Spleen (tissue), 11 donors: Measurements from ENCODE around the gene KCNJ6. TPM values are rescaled to one million over a fixed set of nuclear protein-coding genes. Genes with fewer than 3 reads are reported as not detected.
"Not testable (repeated sequence)": the region's sequence is repeated elsewhere in the genome, so short reads cannot be mapped to it uniquely, and the experiment has no call there.

Experiments used
- DNase-seq: peaks from one replicate; pipeline ENCODE4 v3.0.0-alpha.2; 2020
- H3K27ac ChIP-seq, 8 donors: fragments of 200-600 bp; sonication (generic) in 7 of 8; 1 replicate in 4 of 8; 2 replicates in 4 of 8; pipeline versions ENCODE4 v1.5.0 to v1.8.0; 2016 to 2021; ENCODE audit warnings: inconsistent platforms in 4 of 8, mild to moderate bottlenecking in 4 of 8, moderate library complexity in 1 of 8
- H3K27me3 ChIP-seq, 7 donors: fragments of 200-600 bp; sonication (generic) in 6 of 7; replicated peaks in 1 of 7; 1 replicate in 4 of 7; 2 replicates in 3 of 7; pipeline versions ENCODE4 v1.5.0 to v1.8.0; 2016 to 2021; ENCODE audit warnings: inconsistent platforms in 3 of 7, mild to moderate bottlenecking in 1 of 7
- H3K36me3 ChIP-seq, 6 donors: fragments of 200-600 bp; sonication (generic) in 5 of 6; 1 replicate in 4 of 6; 2 replicates in 2 of 6; pipeline versions ENCODE4 v1.5.0 to v1.8.0; 2016 to 2021; ENCODE audit warnings: inconsistent platforms in 2 of 6
- H3K4me1 ChIP-seq, 6 donors: fragments of 200-600 bp; sonication (generic) in 5 of 6; 1 replicate in 3 of 6; 2 replicates in 3 of 6; pipeline versions ENCODE4 v1.5.0 to v1.8.0; 2016 to 2021; ENCODE audit warnings: inconsistent platforms in 3 of 6
- H3K4me3 ChIP-seq, 8 donors: fragments of 200-600 bp; sonication (generic) in 7 of 8; 1 replicate in 4 of 8; 2 replicates in 4 of 8; pipeline versions ENCODE4 v1.5.0 to v1.8.0; 2016 to 2021; ENCODE audit warnings: inconsistent platforms in 4 of 8, mild to moderate bottlenecking in 4 of 8, moderate library complexity in 2 of 8
- H3K9me3 ChIP-seq, 8 donors: fragments of 200-600 bp; sonication (generic) in 7 of 8; 1 replicate in 4 of 8; 2 replicates in 4 of 8; pipeline versions ENCODE4 v1.5.0 to v1.8.0; 2016 to 2021; ENCODE audit warnings: inconsistent platforms in 4 of 8
- POLR2A ChIP-seq, 3 donors: fragments of 450-650 bp; IDR thresholded peaks; one replicate each; pipeline ENCODE4 v1.5.1; 2017; ENCODE audit warnings: antibody characterized with exemption in 3 of 3, mild to moderate bottlenecking in 1 of 3
- POLR2AphosphoS5 ChIP-seq, 3 donors: sonication (generic); formaldehyde crosslinking; IDR thresholded peaks; one replicate each; pipeline ENCODE4 v1.5.1; 2017; ENCODE audit warnings: antibody characterized with exemption in 3 of 3
- WGBS, 5 donors: extraction: QIAGEN DNeasy Blood & Tissue Kit in 3 of 5; methylation state at CpG; one replicate each; pipeline versions ENCODE4 v1.1.5 to v1.1.7; 2013 to 2018; 5-methylcytosine and 5-hydroxymethylcytosine counted together
- intact Hi-C: fragments of 100-400 bp; cut with DNase I; formaldehyde crosslinking; loops from one replicate; pipeline ENCODE4 v1.15.0; 2023; ENCODE audit warnings: low total_unique reads
- polyA plus RNA-seq, 3 donors: library from polyadenylated mRNA; stranded (reverse); fragments of 200-250 nt; gene quantifications; one replicate each; pipeline ENCODE4 v1.2.1, GENCODE V29; 2013
- total RNA-seq, 7 donors: library from RNA; depleted of rRNA in 3 of 7; stranded (reverse); fragments of >200 nt in 3 of 7; fragmentation: NEBNext Ultra II Directional in 4 of 7; extraction: Animal tissue kit (Norgen Biotek cat#: 25700) in 4 of 7; gene quantifications; one replicate each; pipeline versions ENCODE4 v1.1.0 to v1.2.1, GENCODE V29; 2016 to 2021
- TF ChIP-seq, protein P1 (sequence below), 11 experiments: fragments of 200-600 bp in 7 of 11; fragments of 450-650 bp in 4 of 11; sonication (generic) in 4 of 11; IDR thresholded peaks in 8 of 11; conservative IDR thresholded peaks in 3 of 11; 1 replicate in 7 of 11; 2 replicates in 4 of 11; pipeline versions ENCODE4 v1.4.0 to v1.8.0; 2016 to 2021; ENCODE audit warnings: antibody characterized with exemption in 11 of 11, inconsistent platforms in 4 of 11, mild to moderate bottlenecking in 1 of 11
- donor health status: healthy with polysubstance abuse.
- donor health status: DM: no; HTN: no; CAD: no; lungs with moderate emphysema.
- donor health status: DM: no; HTN: no; CAD: no.
- donor health status: Bipolar disorder and iron deficiency.
- donor health status: healthy.
- donor health status: DM: no; HTN: no; CAD: no.
- donor health status: DM: yes; HTN: yes; CAD: no.

The KCNJ6 gene
- total and polyA plus RNA-seq, 10 donors, result under 0.01 to 0.36 (median 0.10) TPM; not detected in 6

DNA sequence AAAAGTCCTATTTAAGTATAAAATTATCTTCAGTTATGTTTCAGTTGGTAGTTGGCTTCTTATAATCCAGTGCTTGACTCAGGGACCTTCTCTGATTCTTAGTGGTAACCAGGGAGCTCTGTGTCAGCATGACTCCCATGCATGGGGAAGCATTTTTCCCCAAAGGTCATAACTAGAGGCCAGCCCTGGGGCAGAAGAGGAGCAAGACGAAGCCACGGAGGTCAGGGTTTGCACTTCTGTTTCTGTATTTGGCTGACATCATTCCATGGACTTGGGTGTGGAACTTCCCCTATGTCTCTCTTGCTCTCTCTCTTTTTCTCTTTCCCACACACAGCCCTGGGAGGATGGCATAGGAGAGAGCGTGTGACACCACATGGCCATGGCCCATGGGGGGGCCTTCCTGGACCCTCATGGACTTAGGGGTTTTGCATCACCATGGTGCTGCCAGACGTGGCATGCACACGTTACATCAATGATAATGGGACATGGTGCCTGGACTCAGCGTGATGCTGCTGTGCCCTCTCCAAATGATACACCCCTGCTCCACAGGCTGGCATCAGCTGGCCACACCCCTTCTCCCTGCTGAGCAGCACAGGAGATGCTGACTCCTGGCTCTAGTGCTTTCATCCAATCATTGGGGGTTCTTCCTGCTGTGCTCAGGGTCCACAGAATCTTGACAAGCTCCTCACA is 260.5 kb downstream of the KCNJ6 start:
- H3K9me3 ChIP-seq, result no peaks in the 10 kb centered on the region
- peaks cover 0 to 18% (median 0%) of the 10 kb centered on the region in 7 donors for H3K27me3 ChIP-seq
- intact Hi-C loops, result no loop called here
- H3K27ac ChIP-seq, result no peak overlapping the region
- H3K4me1 ChIP-seq, result no peaks in the 10 kb centered on the region
- no peaks in the 10 kb centered on the region for H3K36me3 ChIP-seq
- TF ChIP-seq POLR2A (IDR thresholded peaks at IDR 0.05), result no peak
- no peak for TF ChIP-seq POLR2AphosphoS5 (IDR thresholded peaks at IDR 0.05)
- TF ChIP-seq, protein P1, sequence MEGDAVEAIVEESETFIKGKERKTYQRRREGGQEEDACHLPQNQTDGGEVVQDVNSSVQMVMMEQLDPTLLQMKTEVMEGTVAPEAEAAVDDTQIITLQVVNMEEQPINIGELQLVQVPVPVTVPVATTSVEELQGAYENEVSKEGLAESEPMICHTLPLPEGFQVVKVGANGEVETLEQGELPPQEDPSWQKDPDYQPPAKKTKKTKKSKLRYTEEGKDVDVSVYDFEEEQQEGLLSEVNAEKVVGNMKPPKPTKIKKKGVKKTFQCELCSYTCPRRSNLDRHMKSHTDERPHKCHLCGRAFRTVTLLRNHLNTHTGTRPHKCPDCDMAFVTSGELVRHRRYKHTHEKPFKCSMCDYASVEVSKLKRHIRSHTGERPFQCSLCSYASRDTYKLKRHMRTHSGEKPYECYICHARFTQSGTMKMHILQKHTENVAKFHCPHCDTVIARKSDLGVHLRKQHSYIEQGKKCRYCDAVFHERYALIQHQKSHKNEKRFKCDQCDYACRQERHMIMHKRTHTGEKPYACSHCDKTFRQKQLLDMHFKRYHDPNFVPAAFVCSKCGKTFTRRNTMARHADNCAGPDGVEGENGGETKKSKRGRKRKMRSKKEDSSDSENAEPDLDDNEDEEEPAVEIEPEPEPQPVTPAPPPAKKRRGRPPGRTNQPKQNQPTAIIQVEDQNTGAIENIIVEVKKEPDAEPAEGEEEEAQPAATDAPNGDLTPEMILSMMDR (IDR thresholded peaks at IDR 0.05 in 8 of 11, conservative IDR thresholded peaks at IDR 0.05 in 3 of 11), result no peak
- DNase-seq, result no peak
- H3K4me3 ChIP-seq, result no peak overlapping the region
- 65 to 85% (median 80%) methylated on average over 4 to 6 of the region's 6 CpGs for WGBS, 5 donors

DNA sequence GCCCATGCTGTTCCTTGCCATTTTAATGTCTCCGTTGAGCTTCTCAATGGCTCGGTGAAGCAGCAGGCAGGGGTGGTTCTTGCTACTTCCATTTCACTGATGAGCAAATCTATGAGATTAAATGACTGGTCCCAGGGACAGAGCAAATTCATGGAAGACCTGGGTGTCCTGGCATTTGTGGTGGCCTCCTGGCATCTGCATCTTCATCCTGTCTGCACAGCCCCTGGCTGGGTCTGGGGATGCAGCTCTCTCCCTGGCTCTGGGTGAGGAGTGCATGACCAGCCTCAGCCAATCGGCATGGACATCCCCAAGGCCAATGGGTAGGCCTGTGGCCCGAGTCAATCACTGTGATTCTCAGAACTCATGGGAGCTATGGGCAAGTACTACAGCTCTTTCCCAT is 261.7 kb downstream of the KCNJ6 start:
- no peaks in the 10 kb centered on the region for H3K9me3 ChIP-seq
- H3K36me3 ChIP-seq, result no peaks in the 10 kb centered on the region
- no peak for DNase-seq
- intact Hi-C loops, result no loop called here
- H3K27ac ChIP-seq, result no peak overlapping the region
- no peak overlapping the region for H3K4me3 ChIP-seq
- TF ChIP-seq, protein P1 (IDR thresholded peaks at IDR 0.05 in 8 of 11, conservative IDR thresholded peaks at IDR 0.05 in 3 of 11), result no peak
- TF ChIP-seq POLR2AphosphoS5 (IDR thresholded peaks at IDR 0.05) (no peak), POLR2A (IDR thresholded peaks at IDR 0.05) (no peak)
- H3K4me1 ChIP-seq, result no peaks in the 10 kb centered on the region
- WGBS, 5 donors, result 87 to 98% (median 93%) methylated on average over 4 of the region's 4 CpGs
- H3K27me3 ChIP-seq, result peaks cover 0 to 22% (median 0%) of the 10 kb centered on the region in 7 donors

DNA sequence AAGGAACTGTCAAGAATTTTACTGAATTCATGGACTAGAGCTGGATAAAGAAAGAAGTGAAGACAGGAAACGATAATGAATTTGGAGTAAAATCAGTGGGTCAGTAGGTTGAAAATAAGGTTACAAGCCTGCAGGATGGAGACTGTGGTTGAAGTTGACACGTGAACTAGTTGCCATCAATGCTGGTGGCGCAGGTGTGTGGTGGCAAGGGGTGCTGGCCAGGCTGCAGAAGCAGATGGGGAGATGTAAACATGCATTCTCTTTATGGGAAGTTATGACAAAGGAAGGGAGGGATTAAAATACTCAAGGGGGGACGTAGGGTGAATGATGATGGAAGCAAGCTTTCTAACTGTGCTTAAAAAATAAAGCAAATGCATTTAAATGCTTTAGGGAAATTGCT is 263.1 kb downstream of the KCNJ6 start:
- WGBS, 5 donors, result 68 to 77% (median 75%) methylated on average over 4 of the region's 4 CpGs
- intact Hi-C loops, result no loop called here

DNA sequence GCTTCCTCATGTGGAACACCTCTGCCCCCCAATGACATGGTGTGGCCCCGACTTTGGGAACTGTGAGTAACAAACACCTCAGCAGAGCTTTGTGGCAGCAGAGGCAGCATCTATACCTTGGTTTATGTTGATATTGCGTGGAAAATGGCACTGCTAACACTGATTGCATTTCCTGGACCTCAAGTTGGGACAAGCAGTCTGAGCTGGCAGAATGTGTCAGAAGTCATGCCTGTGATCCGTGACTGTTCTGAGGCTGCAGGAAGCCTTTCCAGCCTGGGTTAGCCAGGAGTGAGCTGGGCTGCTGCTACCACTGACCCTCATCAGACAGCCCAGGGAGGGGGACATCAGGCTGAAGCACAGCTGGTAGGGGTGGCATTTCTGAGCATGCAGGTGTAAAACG is 268.5 kb downstream of the KCNJ6 start:
- intact Hi-C loops, result no loop called here
- TF ChIP-seq, protein P1 (IDR thresholded peaks at IDR 0.05 in 8 of 11, conservative IDR thresholded peaks at IDR 0.05 in 3 of 11), result no peak
- no peak for TF ChIP-seq POLR2AphosphoS5 (IDR thresholded peaks at IDR 0.05)
- TF ChIP-seq POLR2A (IDR thresholded peaks at IDR 0.05), result no peak
- no peak for DNase-seq

More for the DNA sequence above, 263.1 kb downstream of the KCNJ6 start:
- H3K4me1 ChIP-seq, result no peaks in the 10 kb centered on the region
- no peak overlapping the region for H3K4me3 ChIP-seq
- TF ChIP-seq POLR2A (IDR thresholded peaks at IDR 0.05) (no peak), POLR2AphosphoS5 (IDR thresholded peaks at IDR 0.05) (no peak)
- TF ChIP-seq, protein P1 (IDR thresholded peaks at IDR 0.05 in 8 of 11, conservative IDR thresholded peaks at IDR 0.05 in 3 of 11), result no peak
- no peak overlapping the region for H3K27ac ChIP-seq
- H3K27me3 ChIP-seq, result peaks cover 0 to 24% (median 0%) of the 10 kb centered on the region in 7 donors
- DNase-seq, result no peak
- no peaks in the 10 kb centered on the region for H3K36me3 ChIP-seq
- no peaks in the 10 kb centered on the region for H3K9me3 ChIP-seq

DNA sequence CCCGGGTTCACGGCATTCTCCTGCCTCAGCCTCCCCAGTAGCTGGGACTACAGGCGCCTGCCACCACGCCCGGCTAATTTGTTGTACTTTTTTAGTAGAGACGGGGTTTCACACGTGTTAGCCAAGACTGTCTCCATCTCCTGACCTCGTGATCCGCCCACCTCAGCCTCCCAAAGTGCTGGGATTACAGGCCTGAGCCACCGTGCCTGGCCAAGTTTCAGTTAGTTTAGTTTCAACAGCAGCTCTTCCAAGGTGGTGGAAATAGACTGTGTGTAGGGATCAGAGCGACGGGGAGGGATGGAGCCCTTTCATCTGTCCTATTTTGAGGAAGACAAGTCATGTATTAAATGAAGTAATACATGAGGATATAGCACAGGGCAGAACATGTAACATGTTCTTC is 269.5 kb downstream of the KCNJ6 start:
- H3K4me1 ChIP-seq, H3K27ac ChIP-seq, intact Hi-C loops, H3K4me3 ChIP-seq, H3K36me3 ChIP-seq, H3K9me3 ChIP-seq, DNase-seq: not testable (repeated sequence)
- WGBS, 5 donors, result 79 to 96% (median 92%) methylated on average over 12 of the region's 12 CpGs
- peaks cover 0 to 38% (median 0%) of the 10 kb centered on the region in 7 donors for H3K27me3 ChIP-seq

More for the DNA sequence above, 268.5 kb downstream of the KCNJ6 start:
- Histone ChIP-seq H3K4me1 (no peaks in the 10 kb centered on the region), H3K36me3 (no peaks in the 10 kb centered on the region), H3K4me3 (no peak overlapping the region), H3K9me3 (peaks cover 0 to 5% (median 0%) of the 10 kb centered on the region in 8 donors), H3K27me3 (peaks cover 0 to 36% (median 0%) of the 10 kb centered on the region in 7 donors), H3K27ac (no peak overlapping the region)
- WGBS, 5 donors, result 75 to 84% (median 76%) methylated on average over 4 of the region's 4 CpGs
